Renal pelvis (tissue), 4 donors: ENCODE measurements around the gene ZNF750. TPM values are rescaled to one million over a fixed set of nuclear protein-coding genes. Genes with fewer than 3 reads are reported as not detected.

Source experiments
- DNase-seq: peaks from one replicate; pipeline ENCODE4 v3.0.0-alpha.2; 2013
- polyA plus RNA-seq, 3 donors: library from polyadenylated mRNA; unstranded; fragments of 120-200 nt; gene quantifications; one replicate each; pipeline ENCODE4 v1.2.1, GENCODE V29; 2013; ENCODE audit not compliant: insufficient read length in 3 of 3

ZNF750 gene
- polyA plus RNA-seq, 3 donors, result 1.8 to 2.7 (median 1.9) TPM

DNA sequence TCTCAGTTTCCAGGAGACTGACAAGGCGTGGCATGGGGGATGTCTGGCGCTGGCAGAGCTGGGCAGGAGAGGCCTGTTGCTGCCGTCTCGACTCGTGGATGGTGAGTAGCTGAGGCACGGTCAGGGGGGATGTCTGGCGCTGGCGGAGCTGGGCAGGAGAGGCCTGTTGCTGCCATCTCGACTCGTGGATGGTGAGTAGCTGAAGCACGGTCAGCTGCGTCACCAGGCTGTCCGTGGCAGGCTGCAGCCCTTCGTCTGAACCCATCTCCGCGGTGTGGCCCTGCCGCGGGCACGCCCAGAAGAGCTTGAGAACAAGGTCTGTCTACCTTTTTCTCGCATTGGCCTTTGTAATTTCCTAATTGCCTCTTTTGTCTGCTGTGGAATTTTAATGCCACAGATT, 25.0 kb downstream of the ZNF750 start:
- DNase-seq, result no peak

DNA sequence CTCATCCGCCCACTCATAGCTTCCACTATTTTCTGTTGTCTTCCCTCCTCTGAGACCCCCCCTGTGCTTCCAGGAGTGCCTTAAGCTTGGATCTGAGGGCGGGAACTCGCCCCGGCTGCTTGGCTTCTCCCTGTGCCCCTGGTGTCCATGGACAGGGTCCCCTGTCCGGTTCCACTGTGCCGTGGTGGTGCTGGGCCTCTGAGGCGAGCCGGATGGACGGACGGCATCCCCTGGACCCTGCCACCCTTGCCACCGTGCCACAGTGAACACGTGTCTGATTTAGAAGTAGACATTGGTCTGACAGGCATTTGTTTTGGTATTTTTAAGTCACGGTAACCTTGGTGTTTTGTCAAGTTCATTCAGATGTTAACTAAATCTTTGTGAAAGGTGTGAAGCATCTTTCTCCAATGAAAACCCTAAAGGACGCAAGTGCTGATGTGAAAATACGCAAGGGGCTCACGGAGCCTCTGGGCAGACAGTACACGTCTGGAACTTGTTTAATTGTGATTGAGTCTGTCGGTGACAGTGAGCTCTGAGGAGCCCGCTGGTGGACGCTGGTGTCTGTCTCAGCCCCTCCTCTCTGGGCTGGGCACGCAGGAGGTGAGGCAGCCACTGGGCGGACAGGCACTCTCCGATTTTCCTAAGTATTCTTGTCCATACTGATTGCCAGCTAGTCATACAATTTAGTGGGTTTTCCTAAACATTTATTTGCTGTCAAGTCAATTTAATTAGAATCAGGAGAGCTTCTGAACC, 26.3 kb downstream of the ZNF750 start:
- DNase-seq, result no peak

DNA sequence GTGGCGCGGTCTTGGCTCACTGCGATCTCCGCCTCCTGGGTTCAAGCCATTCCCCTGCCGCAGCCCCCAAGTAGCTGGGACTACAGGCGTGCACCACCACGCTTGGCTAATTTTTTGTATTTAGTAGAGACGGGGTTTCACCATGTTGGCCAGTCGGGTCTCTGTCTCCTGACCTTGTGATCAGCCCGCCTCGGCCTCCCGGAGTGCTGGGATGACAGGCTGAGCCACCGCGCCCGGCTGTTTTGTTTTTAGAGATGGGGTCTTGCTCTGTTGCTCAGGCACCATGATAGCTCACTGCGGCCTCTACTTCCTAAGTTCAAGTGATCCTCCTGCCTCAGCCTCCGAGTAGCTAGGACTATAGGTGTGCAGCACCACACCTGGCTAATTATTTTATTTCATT, 27.2 kb downstream of the ZNF750 start:
- no peak for DNase-seq

DNA sequence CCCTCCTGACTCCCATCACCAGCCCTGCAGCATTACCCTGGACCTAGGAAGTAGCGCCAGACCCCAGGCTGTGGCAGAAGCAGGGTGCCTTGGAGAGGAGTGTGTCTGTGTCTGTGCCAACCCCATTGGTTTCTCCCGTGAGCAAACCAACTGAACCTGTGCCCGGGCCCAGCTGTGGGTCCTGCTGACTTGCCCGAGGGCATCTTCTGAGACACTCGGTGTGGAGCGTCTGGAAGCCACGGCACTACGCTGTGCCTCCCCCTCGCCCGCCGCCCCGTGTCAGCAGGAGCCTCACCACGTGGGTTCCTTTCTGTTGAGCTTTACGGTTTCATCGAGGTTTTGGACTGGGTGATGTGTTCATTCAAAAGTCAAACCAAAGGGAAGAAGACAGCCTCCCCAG, 27.8 kb downstream of the ZNF750 start:
- DNase-seq, result no peak

DNA sequence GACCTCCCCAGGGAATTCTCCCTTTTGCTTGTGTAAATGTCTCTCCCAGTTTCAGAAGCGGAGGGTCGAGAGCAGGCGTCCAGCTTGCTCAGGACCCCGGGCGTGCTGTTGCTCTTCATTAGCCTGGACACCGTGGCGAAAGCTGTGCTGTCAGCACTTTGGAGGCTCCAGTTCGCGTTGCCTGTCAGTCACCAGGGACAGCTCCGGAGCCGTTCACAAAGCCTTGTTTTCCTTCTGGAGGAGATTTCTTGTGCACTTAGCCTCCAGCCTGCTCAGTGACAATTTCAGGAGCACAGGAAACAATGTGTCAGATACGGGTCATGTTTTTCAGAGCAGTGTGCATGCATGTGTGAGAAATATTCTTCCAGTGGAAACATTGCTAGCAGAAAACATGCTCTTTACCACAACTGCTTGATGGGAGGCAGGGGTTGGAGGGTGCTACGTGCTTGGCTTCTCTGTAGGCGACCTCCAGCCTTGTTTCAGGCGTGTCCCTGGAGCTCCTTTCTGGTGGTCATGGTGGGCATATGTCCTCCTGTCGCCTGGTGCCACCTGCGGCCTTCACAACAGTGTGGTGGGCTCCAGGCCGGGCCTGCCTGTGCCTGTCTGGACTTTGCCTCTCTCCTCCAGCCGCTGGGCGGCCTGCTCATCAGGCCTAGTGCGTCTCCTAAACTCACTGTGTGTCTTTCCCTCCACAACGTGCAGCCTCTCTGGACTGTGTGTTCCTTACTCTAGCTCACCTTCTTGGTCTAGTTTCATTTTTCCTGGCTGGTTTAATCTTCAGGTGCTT, 29.0 kb downstream of the ZNF750 start:
- DNase-seq, result no peak

DNA sequence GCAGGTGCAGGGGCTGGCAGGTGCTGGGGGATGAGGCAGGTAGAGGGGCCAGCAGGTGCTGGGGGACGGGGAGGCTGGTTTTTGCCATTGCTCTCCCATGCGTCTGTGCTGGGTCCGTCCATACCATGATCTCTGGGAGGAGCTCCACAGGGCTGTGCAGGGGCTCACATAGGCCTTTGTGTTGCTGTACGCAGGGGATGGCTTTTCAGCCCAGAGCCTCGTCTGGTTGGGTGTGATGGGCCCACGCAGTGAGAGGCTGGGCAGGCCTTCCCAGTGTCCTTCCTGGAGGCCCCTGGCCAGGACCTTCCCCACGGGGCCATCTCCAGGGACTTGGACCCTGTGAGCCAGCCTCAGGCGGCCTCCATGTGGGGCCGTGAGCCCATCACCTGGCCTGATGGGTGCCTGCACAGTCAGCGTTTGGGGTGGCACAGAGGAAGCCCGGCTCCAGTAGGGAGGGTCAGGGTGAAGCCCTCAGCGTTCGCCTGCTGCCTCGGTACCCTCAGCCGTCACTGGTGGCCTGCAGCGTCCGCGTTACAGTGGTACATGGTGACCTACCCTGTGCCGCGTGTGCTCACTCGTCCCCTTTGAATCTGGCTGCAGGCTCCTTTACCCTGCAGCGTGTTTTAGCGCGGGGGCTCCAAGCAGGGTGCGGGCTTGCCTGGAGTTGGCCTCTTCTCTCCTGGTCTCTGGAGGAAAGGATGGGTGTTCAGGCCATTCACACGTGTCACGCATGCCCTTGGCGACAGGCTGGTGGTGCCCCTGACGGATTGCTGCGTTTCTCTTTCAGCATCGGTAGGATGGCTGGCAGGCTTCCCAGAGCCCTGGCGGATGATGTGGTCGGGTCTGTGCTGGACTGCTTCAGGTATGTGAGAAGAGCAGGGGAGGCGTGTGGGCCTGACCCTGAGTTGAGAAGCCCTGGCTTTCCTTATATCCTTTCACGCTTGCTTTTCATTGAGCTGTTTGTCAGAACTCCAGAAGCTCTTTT, 30.6 kb downstream of the ZNF750 start:
- no peak for DNase-seq

DNA sequence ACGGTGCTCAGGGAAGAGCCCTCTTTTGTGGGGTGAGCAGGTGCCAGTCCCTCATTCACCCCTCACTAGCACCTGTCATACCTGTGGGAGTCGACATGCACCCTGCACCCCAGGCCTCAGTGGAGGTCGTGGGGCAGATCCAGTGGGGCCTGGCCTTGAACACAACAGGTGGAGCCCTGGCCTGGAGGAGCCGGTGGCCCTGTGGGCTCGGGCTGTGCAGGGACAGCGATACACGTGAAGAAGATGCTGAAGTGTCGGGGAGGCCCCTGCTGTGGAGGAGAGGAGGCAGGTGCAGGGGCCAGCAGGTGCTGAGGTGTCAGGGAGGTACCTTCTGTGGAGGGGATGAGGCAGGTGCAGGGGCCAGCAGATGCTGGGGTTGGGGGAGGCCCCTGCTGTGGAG, 31.8 kb downstream of the ZNF750 start:
- DNase-seq, result no peak

DNA sequence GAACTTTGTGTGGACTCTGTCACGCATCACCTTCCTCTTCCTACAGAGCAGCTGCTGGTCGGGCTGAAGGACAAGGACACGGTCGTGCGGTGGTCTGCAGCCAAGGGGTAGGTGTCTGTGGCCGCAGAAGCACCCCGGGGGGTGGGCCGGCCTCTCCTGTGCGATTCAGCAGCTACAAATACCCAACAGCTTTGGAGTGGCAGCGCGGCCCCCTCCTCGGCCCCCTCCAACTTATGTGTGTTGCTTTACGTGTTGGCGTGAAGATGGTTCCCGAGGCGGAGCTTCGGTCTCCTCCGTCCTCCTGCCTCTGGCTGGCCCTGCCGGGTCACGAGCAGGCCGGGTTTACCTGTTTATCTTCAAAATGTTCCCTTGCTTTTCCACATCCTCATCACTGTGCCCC, 32.3 kb downstream of the ZNF750 start:
- DNase-seq, result no peak

DNA sequence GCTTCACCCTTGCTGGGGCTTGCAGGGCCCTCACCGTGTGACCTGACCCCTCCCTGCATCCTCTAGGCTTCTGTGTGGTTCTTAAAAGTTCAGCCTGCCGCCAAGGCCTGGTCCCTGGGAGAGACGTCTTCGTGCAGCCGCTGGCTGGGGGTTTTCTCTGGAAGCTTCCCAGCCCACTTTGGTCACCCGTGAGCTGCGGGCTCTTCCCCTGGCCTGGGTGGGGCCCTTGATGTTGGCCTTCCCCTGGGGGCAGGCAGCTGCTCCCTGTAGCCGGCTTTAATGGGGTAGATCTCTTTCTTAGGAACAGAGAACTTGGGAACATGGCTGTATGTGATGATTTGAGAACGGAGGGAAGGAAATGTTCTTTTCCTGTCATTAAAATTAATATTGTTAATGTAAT, 32.7 kb downstream of the ZNF750 start:
- DNase-seq, result no peak

DNA sequence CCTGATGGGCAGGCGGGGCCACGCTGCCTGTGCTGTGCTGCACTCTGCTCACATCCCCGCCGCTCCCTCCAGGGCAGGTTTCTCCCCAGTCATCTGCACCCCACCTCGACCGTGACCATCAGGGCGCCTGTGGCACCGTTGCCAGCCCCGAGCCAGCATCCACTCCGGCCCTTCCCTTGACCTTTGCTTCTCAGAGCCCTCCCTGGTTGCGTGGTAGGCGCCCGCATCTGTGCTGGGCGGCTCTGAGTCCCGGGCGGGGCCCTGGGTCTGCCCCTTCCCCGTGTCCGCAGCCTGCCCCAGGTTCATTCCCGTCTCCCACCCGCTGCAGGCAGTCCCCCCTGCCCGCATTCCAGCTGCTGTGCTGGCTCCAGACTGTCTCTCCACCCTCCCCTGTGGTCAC, 33.2 kb downstream of the ZNF750 start:
- DNase-seq, result no peak

DNA sequence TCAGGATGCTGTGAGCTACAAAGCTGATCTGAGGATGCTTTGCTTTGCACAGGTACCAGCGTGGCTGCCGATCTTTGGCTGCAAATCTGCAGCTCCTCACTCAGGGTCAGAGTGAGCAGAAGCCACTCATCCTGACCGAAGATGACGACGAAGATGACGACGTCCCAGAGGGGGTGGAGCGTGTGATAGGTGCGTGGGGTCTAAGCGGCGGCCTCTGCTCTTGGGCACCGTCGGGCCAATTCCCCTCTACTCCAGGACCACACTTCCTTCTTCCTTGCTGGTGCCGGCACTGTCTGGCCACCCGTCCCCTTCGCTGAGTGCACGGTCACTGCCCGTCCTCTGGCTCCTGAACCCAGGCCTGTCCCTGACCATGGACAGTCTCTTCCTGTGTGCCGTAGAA, 34.0 kb downstream of the ZNF750 start:
- no peak for DNase-seq

DNA sequence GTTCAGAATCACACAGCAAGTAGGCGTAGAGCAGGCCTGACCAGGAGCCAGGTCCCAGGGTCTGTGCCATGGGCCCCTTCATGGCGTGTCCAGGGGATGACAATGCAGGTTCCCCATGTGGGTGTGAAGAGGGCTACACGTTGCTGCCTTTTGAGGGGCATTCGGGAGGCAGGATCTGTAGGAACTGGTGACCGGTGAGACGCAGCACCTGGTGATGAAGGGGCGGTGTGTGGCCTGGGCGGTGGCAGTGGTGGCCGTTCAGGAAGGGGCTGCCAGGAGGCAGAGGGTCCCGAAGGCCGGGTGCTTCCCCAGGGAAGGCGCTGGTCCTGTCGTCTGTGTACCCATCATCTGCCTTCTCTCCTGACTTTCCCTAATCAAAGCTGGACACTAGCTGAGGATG, 34.6 kb downstream of the ZNF750 start:
- DNase-seq, result no peak

DNA sequence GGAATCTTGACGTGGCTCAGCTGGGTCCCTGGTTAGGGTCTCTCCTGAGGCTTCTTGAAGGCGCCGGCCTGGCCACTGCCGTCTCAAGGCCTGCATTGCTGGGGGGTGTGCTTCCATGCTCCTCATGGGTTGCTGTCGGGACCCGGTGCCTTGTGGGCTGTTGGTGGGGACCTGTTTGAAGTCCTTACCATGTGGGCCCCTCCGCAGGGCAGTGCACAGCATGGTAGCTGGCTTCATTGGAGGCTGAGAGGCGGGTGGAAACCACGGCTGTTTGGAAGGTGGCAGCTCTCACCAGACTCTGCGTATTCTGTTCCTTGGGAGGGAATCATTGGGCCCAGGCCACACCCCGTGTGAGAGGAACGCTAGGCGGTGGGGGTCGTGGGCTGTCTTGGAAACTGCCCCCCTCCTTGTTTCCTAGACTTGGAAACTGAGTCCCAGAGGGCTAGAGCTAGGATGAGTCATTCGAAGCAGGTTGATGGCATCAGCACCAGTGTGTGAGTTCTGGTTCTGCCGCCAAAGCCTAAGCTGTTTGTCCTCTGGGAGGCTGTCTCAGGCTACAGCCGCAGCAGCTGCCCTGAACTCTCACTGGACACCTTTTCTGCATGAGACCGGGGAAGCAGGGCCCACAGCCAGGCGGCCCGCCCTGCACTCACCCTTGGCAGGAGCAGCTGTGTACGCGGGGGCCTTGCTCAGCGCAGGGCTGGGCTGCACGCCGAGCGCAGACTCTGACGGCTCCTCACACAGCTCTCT, 35.2 kb downstream of the ZNF750 start:
- DNase-seq, result no peak

DNA sequence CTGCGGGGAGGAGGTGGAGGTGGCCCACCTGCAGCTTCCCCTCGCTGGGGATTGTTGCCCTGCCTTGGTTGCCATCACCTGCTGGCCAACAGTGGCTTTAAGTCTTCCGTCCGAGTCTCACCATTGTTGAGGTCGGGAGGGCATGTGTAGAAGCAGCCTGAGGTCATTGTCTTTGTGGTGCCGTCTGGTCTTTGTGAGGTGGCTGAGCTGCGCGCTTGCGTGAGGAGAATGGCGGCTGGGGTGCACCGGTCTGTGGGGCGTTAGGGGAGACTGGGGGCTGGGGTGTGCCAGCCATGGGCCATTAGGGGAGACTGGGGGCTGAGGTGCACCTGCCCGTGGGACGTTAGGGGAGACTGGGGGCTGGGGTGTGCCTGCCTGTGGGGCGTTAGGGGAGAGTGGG, 36.2 kb downstream of the ZNF750 start:
- no peak for DNase-seq

DNA sequence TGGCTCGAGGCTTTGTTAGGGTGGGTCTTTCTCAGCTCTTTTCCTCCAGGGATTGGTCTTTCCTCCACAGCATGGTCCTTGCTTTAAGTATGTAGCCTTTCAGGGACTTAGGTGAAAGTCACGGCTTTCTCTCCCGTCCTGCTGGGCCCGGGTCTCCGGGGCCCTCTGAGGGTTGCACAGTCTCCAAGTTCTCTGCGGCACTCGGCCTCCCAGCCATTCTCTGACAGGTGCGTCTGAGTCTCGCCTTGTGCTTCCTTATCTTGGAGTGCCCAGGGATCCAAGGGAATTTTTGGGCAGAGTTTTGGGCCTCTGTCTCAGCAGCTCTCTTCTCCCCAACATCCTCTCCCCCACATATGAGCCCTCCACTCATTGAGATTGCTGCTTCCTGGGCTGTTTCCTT, 36.6 kb downstream of the ZNF750 start:
- DNase-seq, result no peak

DNA sequence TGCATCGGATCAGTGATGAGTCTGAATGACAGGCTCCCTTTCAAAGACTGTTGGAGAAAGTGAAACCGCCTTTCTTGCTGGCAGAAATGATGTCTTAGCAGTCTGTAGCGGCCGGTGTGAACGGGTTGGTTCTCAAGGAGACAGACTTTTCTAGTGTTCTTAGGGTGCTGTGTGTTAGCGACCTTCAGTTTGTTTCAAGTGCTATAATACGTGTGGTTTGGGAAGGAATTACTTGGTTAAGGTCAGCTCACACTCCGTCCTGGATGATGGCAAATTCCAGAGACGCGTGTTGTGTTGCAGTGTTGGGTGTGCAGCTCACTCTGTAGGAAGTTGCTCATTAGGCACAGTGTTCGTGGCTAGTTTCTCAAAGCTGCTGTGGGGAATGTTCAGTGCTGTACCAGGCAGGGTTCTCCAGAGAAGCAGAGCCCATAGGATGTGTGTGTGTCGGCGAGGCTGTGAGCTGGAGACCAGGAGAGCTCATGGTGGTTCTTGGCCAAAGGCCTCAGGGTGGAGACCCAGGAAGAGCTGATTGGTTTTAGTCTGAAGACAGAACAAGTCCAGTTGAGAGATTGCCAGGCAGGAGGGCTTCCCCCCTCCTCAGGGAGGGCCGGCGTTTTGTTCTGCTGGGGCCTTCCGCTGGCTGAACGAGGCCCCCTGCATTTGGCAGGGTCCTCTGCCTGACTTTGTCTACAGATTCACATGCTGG, 37.6 kb downstream of the ZNF750 start:
- DNase-seq, result no peak

DNA sequence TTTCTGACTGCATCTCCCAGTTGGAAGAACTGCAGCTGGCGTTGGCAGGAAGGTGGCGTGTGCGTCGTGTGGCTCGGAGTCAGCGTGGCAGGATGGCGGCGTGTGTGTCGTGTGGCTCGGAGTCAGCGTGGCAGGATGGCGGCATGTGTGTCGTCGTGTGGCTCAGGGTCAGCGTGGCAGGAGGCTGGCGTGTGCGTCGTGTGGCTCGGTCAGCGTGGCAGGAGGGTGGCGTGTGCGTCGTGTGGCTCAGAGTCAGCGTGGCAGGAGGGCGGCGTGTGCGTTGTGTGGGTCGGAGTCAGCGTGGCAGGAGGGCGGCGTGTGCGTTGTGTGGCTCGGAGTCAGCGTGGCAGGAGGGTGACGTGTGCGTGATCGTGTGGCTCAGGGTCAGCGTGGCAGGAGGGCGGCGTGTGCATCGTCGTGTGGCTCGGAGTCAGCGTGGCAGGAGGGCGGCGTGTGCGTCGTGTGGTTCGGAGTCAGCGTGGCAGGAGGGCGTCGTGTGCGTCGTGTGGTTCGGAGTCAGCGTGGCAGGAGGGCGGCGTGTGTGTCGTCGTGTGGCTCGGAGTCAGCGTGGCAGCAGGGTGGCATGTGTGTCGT, 38.3 kb downstream of the ZNF750 start:
- no peak for DNase-seq

DNA sequence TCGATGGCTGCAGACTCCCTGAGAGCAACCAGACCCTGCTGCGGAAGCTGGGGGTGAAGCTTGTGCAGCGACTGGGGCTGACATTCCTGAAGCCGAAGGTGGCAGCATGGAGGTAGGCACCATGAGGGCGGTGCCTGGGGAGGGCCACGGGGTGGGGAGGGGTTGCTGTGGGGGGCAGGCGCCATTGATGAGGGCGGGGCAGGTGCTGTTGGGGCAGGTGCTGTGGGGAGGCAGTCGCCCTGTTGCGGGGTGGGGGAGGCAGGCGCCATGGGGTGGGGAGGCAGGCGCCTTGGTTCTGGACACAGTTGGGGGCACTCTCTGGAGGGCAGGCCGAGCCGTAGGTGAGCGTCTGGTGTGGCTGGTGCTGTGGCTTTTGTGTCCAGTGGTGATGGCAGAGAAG, 38.9 kb downstream of the ZNF750 start:
- DNase-seq, result no peak

DNA sequence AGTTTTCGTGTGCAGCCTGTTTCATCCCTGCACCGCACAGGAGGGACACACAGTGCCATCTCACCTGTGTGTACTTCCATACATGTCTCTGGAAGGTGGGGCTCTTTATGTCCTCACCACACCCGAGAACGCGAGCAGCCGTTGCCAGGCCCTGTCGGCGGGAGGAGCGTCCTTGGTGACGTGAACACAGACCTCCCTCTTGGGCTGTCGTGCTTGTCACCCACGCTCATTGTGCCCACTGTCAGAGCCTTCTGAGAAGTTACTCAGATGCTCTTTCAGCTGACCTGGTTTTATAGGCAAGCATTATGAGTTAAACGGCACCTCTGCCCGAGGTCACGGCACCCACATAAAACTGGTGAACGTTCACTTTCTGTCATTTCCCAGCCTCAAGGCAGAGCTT, 40.2 kb downstream of the ZNF750 start:
- DNase-seq, result no peak

DNA sequence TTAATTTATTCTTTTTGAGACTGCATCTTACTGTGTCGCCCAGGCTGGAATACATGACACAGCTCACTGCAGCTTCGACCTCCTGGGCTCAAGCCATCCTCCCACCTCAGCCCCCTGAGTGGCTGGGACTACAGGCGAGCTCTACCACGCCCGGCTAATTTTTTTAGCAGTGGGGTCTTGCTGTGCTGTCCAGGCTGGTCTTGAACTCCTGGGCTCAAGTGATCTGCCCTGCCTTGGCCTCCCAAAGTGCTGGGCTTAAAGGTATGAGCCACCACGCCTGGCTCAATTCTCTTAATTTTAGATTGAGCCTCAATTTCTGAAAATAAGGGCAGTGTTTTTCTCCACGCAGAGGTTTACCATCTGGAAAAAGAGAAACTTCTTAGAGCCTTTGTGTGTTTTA, 41.1 kb downstream of the ZNF750 start:
- no peak for DNase-seq

DNA sequence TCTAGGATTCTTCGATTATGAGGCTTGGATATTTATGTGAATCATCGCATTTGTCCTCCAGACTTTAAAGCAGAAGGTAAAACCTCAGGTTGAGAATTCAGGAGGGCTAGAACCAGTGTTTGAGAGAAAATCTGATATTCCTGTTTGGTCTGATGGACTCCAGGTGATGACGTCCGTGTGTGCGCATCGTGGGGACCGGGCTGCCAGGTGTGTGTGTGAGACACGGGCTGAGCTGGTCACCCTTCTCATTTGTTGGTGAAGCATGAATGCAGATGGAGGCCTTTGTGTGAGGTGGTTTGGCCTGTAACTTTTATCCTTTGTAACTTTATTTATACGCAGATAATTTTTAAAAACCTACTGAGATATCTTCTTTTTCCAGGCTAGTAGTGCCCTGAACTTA, 42.8 kb downstream of the ZNF750 start:
- no peak for DNase-seq
